ENCODE measurements around the gene NPW.

NPW gene

GRCh38 chr16:1985466-1986150 lies 34.0 kb upstream of the NPW start:
- TF ChIP-seq ZC3H10 (CRISPR knock-in tag; IDR thresholded peaks at IDR 0.05), result no peak
- no peak for TF ChIP-seq CSDC2 (CRISPR knock-in tag; IDR thresholded peaks at IDR 0.05)
- no peak for TF ChIP-seq TCF4 (CRISPR knock-in tag; IDR thresholded peaks at IDR 0.05; ENCODE audit: borderline replicate concordance)
- no peak for TF ChIP-seq TOX (CRISPR knock-in tag; IDR thresholded peaks at IDR 0.05; ENCODE audit: borderline replicate concordance)
- no peak for TF ChIP-seq BACH2 (CRISPR knock-in tag; IDR thresholded peaks at IDR 0.05; ENCODE audit: borderline replicate concordance)
- TF ChIP-seq GLIS3 (CRISPR knock-in tag; IDR thresholded peaks at IDR 0.05), result no peak
- TF ChIP-seq ZNF8 (CRISPR knock-in tag; IDR thresholded peaks at IDR 0.05), result no peak
- TF ChIP-seq RARB (CRISPR knock-in tag; IDR thresholded peaks at IDR 0.05), result no peak
- no peak for TF ChIP-seq TSHZ2 (CRISPR knock-in tag; IDR thresholded peaks at IDR 0.05)
- TF ChIP-seq ZFP30 (CRISPR knock-in tag; IDR thresholded peaks at IDR 0.05), result no peak
- no peak for TF ChIP-seq ZFP3 (CRISPR knock-in tag; IDR thresholded peaks at IDR 0.05)
- TF ChIP-seq POU6F1 (CRISPR knock-in tag; IDR thresholded peaks at IDR 0.05; ENCODE audit: borderline replicate concordance, low read depth), result no peak
- no peak for TF ChIP-seq ISL1 (CRISPR knock-in tag; IDR thresholded peaks at IDR 0.05)
- TF ChIP-seq ESRRG (CRISPR knock-in tag; IDR thresholded peaks at IDR 0.05), result no peak
- no peak for TF ChIP-seq PPARA (CRISPR knock-in tag; IDR thresholded peaks at IDR 0.05; ENCODE audit: borderline replicate concordance)
- no peak for TF ChIP-seq PATZ1 (CRISPR knock-in tag; IDR thresholded peaks at IDR 0.05; ENCODE audit: borderline replicate concordance)
- TF ChIP-seq ZNF70 (CRISPR knock-in tag; IDR thresholded peaks at IDR 0.05), result no peak
- no peak for TF ChIP-seq ZNF565 (CRISPR knock-in tag; conservative IDR thresholded peaks at IDR 0.05; ENCODE audit: low read depth)
- TF ChIP-seq CREB5 (CRISPR knock-in tag; IDR thresholded peaks at IDR 0.05; ENCODE audit: low read depth), result no peak
- ATAC-seq, result no peak

- TF ChIP-seq PPARA (CRISPR knock-in tag; IDR thresholded peaks at IDR 0.05; ENCODE audit: borderline replicate concordance), result no peak
- no peak for TF ChIP-seq OSR1 (CRISPR knock-in tag; IDR thresholded peaks at IDR 0.05)
- no peak for TF ChIP-seq ZNF70 (CRISPR knock-in tag; IDR thresholded peaks at IDR 0.05)
- no peak for TF ChIP-seq ZC3H10 (CRISPR knock-in tag; IDR thresholded peaks at IDR 0.05)
- ATAC-seq, result no peak
Measured at GRCh38 chr16:1987198-1987597, 32.4 kb upstream of the NPW start.

GRCh38 chr16:1989209-1990100 lies 30.1 kb upstream of the NPW start, which contains the start of gene SYNGR3:
Gene SYNGR3 (plus strand): TSS chr16:1989970. CDS start chr16:1990103, 133 bp downstream.
- ATAC-seq, result peak; percentile 5; the same call in 2 of the 3 replicates
- TF ChIP-seq ZNF565 (CRISPR knock-in tag; conservative IDR thresholded peaks at IDR 0.05; ENCODE audit: low read depth), result no peak
- TF ChIP-seq OSR1 (CRISPR knock-in tag; IDR thresholded peaks at IDR 0.05), result no peak
- TF ChIP-seq ESRRG (CRISPR knock-in tag; IDR thresholded peaks at IDR 0.05), result no peak
- no peak for TF ChIP-seq ZFP30 (CRISPR knock-in tag; IDR thresholded peaks at IDR 0.05)
- no peak for TF ChIP-seq ISL1 (CRISPR knock-in tag; IDR thresholded peaks at IDR 0.05)
- TF ChIP-seq GLIS3 (CRISPR knock-in tag; IDR thresholded peaks at IDR 0.05), result no peak
- TF ChIP-seq PPARA (CRISPR knock-in tag; IDR thresholded peaks at IDR 0.05; ENCODE audit: borderline replicate concordance), result no peak
- TF ChIP-seq ZNF8 (CRISPR knock-in tag; IDR thresholded peaks at IDR 0.05), result no peak
- no peak for TF ChIP-seq TOX (CRISPR knock-in tag; IDR thresholded peaks at IDR 0.05; ENCODE audit: borderline replicate concordance)
- no peak for TF ChIP-seq TSHZ2 (CRISPR knock-in tag; IDR thresholded peaks at IDR 0.05)
- no peak for TF ChIP-seq ZC3H10 (CRISPR knock-in tag; IDR thresholded peaks at IDR 0.05)
- no peak for TF ChIP-seq PATZ1 (CRISPR knock-in tag; IDR thresholded peaks at IDR 0.05; ENCODE audit: borderline replicate concordance)
